NCI-H2196 (cell line): ENCODE data around the gene PALD1.
A peak's percentile ranks its signal among the peaks of the same experiment; 100 is the strongest.

Experiments
- DNase-seq: peaks from one replicate; lab custom pipeline; 2025; ENCODE audit not compliant: unreplicated experiment; lab: John Stamatoyannopoulos, UW

The PALD1 gene

GRCh38 chr10:70535001-70535400 is 56.4 kb downstream of the PALD1 start:
- no peak for DNase-seq

- DNase-seq: no peak
These were observed 56.9 kb downstream of the PALD1 start for GRCh38 chr10:70535451-70535850.

- DNase-seq: no peak
These were observed 57.8 kb downstream of the PALD1 start for GRCh38 chr10:70536196-70536861.

- DNase-seq: peak; percentile 18
These were observed 59.0 kb downstream of the PALD1 start for GRCh38 chr10:70537398-70538194.

- no peak for DNase-seq
These were observed 59.6 kb downstream of the PALD1 start for GRCh38 chr10:70538195-70538520.

GRCh38 chr10:70538731-70539338 is 60.3 kb downstream of the PALD1 start:
- no peak for DNase-seq

GRCh38 chr10:70539471-70539870 is 60.9 kb downstream of the PALD1 start:
- no peak for DNase-seq

GRCh38 chr10:70540089-70540788 is 61.7 kb downstream of the PALD1 start:
- no peak for DNase-seq

- no peak for DNase-seq
These were observed 62.3 kb downstream of the PALD1 start for GRCh38 chr10:70540789-70541360.

GRCh38 chr10:70541736-70542564 is 63.4 kb downstream of the PALD1 start:
- no peak for DNase-seq

GRCh38 chr10:70542565-70542938 is 64.0 kb downstream of the PALD1 start:
- DNase-seq: no peak

- no peak for DNase-seq
These were observed 65.3 kb downstream of the PALD1 start for GRCh38 chr10:70543911-70544310.

- no peak for DNase-seq
These were observed 66.1 kb downstream of the PALD1 start for GRCh38 chr10:70544431-70545340.

GRCh38 chr10:70546584-70546983 is 68.0 kb downstream of the PALD1 start:
- no peak for DNase-seq

GRCh38 chr10:70549351-70549961 is 70.9 kb downstream of the PALD1 start:
- no peak for DNase-seq

- peak; percentile 38 for DNase-seq
These were observed 71.4 kb downstream of the PALD1 start for GRCh38 chr10:70549962-70550458.

GRCh38 chr10:70550459-70550858 is 71.9 kb downstream of the PALD1 start:
- DNase-seq: no peak

GRCh38 chr10:70551466-70551865 is 72.9 kb downstream of the PALD1 start:
- DNase-seq: no peak

- no peak for DNase-seq
These were observed 73.4 kb downstream of the PALD1 start for GRCh38 chr10:70551971-70552422.
